ENCODE results near the gene SCN11A.

DNA sequence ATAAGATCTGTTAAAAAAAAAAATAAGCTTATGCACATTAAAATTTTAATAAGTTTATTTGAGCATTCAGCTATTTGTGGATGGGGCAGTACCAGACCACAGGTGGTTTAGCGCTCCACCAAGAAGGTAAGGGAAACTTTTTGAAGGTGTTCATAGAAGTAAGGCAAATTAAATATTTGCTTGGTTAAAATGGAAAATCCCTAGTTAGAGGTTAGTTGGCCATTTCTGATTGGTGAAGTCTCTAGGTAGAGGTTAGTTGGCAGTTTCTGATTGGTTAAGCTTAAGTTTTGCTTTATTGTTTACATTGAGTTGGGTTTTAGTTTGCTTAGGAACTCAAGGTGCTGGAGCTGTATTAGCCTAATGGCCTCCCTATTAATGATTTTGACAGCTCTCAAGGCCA lies 30.7 kb downstream of the SCN11A start:
- TF ChIP-seq POLR2A (IDR thresholded peaks at IDR 0.05): no peak
- no peak for TF ChIP-seq CTCF (IDR thresholded peaks at IDR 0.05)

All from uterus (tissue), 2 donors.